Activated T-helper 9 cell treated with anti-CD3 and anti-CD28 coated beads, Interleukin-2, amount 50 U/mL, for 16 hours (primary cell): ENCODE measurements around the gene ZC3H7B.

ENCODE experiments used
- DNase-seq: peaks from one replicate; pipeline ENCODE4 v3.0.0-alpha.2; 2020; ENCODE audit warnings: low read depth

Gene ZC3H7B

DNA sequence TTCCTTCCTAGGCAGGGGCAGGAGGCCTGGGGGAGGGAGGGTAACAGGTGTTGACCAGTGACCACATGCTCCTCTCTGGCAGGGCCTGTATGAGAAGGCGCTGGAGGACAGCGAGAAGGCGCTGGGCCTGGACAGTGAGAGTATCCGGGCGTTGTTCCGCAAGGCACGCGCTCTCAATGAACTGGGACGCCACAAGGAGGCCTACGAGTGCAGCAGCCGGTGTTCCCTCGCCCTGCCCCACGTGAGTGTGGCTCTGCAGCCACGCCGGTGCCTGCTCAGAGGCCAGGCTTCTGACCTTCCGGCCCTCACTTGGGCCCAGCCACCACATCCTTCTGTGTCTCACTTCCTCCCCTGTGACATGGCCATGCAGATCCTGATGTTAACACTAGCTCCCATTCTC, 25.8 kb downstream of the ZC3H7B start:
- DNase-seq, result no peak

DNA sequence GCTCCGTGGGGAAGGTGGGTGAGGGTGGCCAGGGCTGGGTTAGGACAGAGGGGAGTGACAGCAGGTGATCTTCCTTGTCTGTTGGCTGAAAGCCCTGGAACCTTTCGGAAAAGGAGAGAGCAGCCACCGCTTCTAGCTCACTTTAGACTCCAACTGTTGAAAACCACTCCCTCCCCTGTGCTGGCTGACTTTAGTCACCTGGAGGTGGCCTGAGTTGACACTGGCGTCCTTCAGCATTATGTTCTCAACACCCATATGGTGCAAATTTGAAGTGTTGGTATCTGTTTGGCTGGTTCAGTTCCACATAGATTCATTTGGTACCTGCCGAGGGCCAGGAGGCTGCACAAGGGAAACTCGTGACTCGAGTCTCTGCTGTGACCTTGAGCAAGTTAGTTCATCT, 28.8 kb downstream of the ZC3H7B start:
- DNase-seq, result no peak

DNA sequence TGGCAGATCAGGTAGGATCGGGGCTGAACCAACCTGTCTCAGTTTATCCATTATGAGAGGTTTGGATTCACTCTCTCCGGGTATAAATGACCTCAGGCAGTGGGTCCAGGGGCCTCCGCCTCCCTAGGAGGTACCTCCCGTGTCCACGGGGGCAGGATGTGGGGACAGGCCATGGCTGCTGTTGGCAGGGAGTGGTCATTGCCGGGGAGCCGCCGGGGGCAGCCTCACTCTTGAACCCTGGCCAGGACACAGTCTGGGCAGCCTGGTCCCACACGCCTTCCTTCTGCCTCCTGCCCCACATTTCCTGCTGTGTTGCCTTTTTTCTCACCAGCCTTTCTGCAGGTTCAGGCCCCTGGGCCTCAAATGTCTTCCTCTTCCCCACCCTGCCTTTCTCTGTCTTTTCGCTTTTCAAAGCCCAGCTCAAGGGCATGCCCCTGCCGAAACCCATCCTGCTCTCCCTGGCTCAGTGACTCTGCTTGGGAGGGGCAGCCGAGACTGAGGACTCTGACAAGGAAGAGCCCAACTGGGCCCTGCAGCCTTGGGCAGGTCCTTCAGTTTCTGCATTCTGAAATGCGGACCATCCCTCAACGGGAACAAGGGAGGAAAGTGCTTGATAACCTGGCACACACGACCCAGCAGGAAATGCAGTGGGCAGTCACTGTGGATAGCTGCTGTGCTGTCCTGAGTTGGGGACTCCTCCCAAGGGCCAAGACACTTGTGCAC, 31.1 kb downstream of the ZC3H7B start:
- no peak for DNase-seq

DNA sequence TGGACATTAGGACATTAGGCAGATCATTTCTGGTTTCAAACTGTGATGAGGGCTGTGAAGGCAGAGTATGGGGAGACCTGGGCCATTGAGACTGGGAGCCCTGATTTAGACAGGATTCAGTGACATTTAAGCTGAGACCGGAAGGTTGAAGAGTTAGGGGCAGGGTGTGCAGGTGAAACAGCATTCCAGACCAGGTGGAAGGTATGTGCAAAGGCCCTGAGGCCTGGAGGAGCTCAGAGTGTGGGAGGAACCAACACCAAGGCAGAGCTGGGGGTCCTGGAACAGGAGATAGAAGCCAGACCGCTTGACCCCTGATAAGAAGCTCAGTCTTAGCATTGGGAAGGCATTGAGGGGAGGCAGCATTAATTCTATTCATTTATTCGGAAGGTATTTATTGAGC, 32.5 kb downstream of the ZC3H7B start:
- no peak for DNase-seq

DNA sequence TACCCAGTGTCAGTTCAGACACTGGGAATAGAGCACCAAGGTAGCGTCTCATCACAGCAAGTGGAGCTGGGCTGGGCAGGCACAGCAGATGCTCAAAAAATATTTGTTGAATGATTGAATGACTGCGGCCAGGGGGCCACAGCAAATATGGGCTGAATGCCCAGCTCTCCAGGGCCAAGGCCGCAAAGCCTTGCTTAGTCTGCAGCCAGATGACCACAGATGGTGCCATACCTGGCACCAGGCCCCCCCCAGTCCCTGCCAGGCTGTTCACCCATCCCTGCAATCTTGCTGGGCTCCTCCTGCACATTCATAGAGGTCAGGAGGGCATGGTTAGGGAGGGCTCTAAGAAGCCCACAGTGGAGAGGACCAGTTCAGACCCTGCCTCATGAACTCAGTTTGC, 32.9 kb downstream of the ZC3H7B start:
- no peak for DNase-seq

DNA sequence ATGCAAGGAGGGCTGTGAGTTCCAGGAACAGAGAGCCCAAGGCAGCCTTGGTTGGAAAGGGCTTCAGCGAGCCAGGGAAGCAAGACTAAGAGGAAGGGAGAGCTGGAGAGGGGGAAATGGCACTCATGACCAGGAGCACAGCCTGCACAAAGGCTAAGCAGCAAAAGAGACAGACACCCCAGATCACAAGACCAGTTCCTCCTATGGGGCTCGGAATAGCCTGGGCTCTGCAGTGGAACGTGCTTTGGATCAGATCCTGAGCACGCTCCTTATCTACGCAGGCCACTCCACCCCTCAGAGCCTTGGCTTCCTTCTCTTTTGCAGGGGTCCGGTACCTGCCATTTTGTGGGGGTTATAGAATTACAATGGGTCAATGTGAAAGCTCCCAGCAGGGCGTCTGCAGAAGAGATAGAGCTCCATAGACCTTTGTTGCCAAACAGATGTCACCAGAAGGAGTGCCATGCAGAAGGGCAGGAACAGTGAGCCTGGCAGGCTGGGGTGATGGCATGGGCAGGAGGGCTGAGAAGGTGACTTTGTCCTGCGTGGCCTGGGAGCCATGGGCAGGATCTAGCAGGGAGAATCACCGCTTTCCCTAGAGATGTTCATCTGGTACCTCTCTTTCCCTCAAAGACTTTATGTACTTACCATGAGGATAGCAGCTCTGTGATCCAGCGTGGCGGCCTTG, 33.8 kb downstream of the ZC3H7B start:
- DNase-seq, result no peak

DNA sequence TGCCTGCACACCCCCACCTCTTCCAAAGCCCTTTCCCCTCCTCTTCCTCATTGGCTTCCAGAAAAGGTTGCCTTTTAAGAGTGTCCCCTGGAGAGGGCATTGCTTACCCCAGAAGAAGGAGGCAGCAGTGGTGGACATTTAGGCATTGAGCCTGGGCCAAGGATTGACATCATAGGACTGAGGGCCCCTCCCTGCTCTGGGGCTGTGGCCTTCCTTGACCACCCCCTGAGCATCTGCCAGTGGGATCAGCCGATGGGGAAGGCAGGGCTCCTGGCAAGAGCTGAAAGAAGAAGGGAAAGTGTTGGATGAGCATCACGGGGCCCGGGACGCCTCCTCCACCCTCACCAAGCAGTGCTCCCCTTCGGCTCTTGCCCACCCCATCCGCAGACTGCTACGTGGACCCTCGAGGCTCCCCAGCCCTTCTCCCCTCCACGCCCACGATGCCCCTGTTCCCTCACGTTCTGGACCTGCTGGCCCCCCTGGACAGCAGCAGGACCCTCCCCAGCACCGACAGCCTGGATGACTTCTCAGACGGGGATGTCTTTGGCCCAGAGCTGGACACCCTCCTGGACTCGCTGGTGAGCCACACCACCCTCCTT, 37.4 kb downstream of the ZC3H7B start:
- DNase-seq, result no peak

DNA sequence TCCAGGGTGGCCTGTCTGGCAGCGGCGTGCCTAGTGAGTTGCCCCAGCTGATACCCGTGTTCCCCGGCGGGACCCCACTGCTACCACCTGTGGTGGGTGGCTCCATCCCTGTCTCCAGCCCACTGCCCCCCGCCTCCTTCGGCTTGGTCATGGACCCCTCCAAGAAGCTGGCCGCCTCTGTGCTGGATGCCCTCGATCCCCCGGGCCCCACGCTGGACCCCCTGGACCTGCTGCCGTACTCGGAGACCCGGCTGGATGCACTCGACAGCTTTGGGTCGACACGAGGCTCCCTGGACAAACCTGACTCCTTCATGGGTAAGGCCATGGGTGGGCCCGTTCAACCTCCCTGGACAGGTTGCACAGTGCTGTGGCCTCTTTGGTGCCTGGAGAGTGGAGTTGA, 38.5 kb downstream of the ZC3H7B start:
- no peak for DNase-seq

DNA sequence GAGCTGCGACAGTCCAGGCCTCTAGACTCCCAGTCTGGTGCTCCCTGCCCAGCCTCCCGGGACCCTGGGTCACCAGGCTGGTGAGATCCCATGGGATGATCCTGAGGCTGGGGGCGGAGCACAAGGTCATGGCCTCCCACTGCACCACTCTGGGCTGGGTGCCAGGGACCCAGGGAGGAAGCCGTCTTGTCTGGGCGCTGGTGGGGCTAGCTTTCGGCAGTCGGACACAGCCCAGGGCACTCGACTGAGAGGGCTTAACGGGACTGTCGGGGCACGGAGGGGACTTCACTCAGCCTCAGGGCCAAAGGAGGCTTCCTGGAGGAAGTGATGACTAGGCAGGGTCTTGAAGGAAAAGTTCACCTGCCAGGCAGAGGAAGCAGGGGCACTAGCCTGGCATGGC, 39.0 kb downstream of the ZC3H7B start:
- DNase-seq, result no peak

DNA sequence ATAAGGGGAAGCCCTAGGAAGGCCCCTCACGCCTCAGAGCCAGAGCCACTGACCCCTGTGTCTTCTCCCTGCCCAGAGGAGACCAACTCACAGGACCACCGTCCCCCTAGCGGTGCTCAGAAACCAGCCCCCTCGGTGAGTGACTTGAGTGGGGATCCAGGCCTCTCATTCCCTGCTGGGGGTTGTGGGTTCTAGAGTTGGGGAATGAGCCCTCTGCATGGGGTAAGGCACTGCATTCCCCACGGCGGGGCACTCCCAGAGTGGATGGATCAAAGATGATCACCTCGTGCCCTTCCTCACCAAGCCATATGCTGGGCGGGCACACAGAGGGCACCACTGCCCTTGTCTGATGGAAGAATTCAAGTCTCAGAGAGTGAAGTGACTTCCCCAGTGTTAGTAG, 39.7 kb downstream of the ZC3H7B start:
- DNase-seq, result no peak

DNA sequence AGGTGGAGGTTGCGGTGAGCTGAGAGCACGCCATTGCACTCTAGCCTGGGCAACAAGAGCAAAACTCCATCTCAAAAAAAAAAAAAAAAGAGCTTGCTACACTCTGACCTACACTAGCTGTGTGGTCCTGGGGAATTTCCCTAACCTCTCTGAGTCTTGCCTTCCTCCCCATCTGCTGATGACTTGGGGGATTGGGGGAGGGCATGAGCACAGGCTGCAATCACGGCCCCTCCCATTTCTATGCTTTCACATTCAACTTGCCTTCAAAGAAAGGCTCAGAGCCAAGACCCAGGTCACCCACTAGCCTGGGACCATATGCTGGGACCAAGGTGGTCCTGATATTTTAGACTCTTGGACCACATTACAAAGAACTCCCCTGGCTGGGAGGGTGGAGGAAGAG, 40.7 kb downstream of the ZC3H7B start:
- DNase-seq, result no peak

DNA sequence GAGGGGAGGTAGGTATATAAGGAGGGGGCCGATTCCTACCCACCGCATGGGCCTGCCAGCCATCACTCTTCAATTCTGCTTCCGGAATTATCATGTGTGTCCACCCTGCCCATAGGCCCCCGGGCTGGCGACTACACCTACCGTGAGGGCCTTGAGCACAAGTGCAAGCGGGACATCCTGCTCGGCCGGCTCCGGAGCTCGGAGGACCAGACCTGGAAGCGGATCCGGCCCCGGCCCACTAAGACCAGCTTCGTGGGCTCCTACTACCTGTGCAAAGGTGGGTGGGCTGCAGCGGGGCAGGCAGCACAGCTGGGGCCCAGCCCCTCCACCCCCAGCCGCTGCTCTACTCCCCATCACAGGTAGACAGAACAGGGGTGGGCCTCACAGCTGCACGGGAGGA, 42.0 kb downstream of the ZC3H7B start:
- no peak for DNase-seq

DNA sequence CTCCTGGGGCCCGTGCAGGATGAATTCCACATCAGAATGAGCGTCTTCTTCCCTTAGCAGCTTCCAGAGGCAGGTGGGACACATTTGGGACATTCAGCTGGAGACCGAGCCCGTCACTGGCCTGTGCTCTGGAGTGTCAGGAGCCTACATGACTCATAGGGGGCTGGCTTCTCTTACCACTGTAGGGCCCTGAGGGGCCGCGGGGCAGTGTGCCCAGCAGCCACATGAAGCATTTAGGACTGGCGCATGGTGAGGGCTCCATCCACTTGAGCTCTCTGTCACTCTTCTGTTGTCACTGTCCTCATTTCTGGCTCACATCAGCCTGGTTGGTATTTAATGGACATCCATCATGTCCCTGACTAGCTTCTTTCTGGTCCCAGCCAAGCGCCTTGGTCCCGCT, 42.4 kb downstream of the ZC3H7B start:
- no peak for DNase-seq

DNA sequence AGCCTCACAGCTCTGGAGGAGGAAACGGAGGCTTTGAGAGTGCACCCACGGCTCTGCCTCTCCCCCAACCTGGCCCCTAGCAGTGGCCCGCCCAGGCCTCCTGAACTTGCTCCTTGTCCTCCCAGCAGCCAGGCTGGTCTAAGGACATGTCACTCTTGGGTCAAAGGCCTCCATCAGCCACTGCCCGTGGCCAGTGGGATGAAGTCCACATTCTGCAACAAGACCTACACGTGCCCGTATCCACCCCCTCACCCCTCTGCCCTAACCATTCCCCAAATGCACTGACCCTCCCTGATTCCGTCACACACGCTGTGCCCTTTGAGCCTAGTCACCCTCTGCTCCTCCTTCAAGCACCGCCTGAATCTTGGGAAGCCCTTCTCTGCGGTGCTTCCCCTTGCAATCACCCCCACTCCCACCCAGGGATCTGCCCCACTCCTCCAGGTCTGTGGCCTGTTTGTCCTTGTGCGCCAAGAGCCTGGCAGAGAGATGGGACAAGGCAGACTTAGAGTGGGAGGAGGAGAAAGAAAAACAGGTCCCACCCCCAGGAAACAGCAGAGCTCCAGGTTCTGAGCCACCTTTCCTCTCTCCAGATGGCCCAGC, 43.0 kb downstream of the ZC3H7B start:
- no peak for DNase-seq

DNA sequence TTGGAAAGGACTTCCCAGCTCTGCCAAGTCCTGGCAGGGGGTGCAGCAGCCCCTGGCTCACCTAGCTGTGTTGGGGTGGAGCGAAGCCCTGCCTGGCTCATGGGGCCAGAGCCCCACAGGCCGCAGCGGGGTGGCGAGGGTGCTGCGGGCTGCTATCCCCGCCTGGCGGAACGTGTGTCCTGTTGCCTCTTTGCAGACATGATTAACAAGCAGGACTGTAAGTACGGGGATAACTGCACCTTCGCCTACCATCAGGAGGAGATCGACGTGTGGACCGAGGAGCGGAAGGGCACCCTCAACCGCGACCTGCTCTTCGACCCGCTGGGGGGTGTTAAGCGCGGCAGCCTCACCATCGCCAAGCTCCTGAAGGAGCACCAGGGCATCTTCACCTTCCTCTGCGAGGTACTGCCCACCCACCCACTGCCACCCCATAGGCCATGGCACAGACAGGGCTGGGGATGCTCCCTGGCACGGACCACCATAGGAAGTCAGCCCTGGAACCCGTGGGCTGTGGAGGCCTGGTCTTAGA, 44.5 kb downstream of the ZC3H7B start:
- DNase-seq, result no peak

DNA sequence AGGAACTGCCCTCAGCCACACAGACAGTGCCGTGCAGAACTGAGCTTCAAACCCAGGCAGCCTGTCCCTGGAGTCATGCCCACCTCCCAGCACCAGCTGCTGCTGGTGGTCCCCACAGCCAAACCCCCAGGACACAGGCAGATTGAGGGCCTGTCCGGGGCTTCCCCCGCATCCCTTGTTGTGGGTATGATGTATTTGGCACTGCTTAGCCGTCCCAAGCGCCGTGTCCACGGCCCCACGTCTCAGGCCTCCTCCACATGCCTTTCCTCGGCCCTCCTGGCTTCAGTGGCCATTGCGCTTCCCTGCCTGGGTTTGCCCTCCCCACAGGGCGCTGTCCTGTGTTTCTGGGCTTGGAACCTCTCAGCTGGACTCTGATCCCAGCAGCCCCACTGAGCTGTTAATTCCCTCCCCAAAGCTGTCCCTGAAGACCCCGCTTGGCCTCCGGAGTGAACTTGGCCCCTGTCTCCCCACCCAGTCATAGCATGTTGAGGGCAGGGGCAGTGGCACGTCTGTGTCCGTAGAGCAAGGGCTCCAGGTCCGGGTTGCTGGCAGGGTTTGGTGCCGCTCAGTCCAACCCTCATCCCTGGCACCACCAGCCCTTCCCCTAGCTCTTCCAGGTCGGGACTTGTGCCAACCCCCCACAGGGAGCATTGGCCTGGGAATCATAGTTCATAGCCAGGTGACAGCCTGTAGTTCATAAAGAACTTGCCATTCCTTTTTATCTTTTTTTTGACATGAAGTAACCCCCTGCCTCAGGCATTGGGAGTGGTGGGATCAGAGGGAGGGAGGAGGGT, 45.9 kb downstream of the ZC3H7B start:
- no peak for DNase-seq

DNA sequence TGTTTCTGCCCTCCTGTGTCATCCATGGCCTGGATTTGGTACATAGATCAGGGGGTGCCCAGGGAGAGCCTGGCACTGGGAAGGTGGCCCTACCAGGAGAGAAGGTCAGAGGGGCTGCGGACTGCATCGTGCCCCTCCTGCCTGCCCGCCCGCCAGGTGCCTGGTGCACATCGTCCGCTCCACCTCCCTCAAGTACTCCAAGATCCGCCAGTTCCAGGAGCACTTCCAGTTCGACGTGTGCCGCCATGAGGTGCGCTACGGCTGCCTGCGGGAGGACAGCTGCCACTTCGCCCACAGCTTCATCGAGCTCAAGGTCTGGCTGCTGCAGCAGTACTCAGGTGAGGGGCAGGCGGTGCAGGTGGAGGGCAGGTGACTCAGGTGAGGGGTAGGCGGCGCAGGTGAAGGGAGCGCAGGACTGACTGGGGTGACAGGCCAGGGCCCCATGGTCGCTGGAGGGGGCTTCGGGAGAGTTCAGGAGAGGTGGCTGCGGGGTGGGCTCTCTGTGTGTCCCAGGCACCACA, 47.7 kb downstream of the ZC3H7B start:
- no peak for DNase-seq

DNA sequence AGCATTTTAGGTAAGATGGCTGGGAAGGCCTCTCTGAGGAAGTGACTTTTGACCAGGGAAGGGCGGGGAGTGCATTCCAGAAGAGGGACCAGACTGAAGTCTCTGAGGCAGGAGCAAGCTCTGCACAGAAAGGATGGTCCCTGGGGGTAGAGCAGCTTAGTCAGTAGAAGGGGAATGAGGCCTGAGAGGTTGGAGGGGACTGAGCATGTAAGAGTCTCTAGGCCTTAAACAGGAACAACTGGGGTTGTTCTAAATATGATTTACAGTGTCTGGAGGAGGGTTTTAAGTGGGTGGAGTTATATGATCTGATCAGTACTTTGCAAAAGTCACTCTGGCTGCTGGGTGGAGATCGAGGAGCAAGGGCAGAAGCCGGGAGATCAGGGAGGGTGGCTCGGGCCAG, 48.8 kb downstream of the ZC3H7B start:
- no peak for DNase-seq

DNA sequence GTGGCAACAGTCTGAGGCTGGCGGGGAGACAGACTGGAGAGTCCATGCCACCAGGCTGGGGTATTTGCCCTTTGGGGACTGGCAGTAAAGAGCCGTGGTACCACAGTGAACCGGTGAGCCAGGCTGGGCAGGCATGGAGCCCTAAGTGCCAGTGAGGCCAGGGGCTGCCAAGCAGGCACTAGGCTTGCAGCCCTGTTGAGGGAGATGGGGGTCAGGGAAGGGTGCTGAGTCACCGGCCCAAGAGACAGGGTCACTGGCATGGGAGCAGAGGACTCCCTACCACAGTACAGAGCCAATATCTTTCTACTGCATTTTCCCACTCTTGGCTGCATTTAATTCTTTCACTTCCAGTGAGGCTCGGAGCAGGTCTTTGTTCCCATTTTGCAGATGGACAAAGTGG, 49.7 kb downstream of the ZC3H7B start:
- no peak for DNase-seq

DNA sequence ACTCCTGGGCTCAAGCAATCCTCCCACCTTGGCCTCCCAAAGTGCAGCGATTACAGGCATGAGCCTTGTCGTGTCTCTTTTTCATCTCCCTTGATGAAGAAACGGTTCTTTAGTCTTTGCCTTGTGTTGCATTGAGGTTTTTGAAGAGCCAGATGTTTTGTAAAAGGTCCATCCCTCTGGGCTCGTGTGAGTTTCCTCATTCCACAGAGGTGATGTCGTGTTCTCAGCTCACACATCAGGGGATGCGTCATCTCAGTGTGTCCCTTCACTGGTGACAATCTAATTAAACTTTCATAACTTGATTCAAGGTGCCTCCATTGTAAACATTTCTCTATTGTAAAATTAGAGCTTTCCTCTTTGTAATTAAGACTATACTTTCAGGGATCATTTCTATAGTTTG, 50.7 kb downstream of the ZC3H7B start:
- no peak for DNase-seq

DNA sequence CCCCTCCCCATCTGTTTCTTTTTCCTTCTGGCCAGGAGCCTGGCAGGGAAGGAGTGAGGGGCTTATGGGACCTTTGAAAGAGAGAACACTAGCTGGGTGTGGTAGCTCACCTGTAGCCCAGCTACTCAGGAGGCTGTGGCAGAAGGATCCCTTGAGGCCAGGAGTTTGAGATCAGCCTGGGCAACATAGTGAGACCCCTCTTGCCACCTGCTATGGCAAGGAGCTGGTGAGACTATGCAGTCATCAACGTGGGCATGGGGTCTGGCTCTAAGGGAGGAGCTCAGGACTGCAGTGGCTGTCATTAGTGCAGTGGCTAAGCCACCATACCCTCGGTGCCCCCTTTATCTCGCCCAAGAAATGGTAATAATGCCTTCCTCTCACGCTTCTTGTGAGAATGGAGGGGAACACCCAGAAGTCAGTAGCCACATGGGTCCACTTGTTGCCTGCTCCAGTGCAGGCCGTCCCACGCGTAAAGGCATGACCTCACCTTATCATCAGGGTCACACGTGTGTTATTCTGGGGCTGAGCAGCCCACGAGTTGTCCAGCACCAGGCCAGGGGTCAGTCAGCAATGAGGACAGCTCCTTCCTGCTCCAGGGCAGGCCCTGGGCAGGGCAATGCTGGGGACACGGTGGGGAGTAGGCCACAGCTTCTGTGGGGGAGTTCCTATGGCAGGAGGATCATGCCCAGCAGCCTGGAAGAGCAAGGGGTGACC, 52.7 kb downstream of the ZC3H7B start:
- DNase-seq, result no peak
